ENCODE measurements around the gene COL6A5.

COL6A5 gene

DNA sequence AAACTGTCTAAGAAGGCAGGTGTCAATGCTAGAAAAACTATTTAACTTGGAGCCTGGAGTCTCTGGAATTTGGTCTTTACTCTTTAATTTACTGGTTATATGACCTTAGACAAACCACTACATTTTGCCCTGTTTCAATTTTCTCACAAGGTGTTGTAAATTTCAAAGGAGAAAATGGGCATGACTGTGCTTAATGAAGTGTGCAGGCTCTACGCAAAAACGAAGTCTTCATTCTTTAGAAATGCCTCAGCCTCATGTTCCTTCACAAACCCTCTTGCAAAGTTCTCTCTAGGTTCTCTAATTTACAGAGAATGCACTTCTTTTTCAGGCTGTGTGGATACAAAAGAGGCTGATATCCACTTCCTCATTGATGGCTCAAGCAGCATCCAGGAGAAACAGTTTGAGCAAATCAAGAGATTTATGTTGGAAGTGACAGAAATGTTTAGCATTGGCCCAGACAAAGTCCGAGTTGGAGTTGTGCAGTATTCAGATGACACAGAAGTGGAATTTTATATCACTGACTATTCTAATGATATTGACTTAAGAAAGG, 39.1 kb downstream of the COL6A5 start:
- TF ChIP-seq, protein P1, sequence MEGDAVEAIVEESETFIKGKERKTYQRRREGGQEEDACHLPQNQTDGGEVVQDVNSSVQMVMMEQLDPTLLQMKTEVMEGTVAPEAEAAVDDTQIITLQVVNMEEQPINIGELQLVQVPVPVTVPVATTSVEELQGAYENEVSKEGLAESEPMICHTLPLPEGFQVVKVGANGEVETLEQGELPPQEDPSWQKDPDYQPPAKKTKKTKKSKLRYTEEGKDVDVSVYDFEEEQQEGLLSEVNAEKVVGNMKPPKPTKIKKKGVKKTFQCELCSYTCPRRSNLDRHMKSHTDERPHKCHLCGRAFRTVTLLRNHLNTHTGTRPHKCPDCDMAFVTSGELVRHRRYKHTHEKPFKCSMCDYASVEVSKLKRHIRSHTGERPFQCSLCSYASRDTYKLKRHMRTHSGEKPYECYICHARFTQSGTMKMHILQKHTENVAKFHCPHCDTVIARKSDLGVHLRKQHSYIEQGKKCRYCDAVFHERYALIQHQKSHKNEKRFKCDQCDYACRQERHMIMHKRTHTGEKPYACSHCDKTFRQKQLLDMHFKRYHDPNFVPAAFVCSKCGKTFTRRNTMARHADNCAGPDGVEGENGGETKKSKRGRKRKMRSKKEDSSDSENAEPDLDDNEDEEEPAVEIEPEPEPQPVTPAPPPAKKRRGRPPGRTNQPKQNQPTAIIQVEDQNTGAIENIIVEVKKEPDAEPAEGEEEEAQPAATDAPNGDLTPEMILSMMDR (IDR thresholded peaks at IDR 0.05; ENCODE audit: low read depth, low read length): no peak
- no peak for DNase-seq (ENCODE audit: low read depth in 2 of 2)
- H3K4me3 ChIP-seq (replicated peaks in 1 of 2; ENCODE audit: low read depth in 2 of 2, low read length in 2 of 2): no peak overlapping the region

- peak; percentile 36 to 52 for DNase-seq (ENCODE audit: low read depth in 2 of 2)
- TF ChIP-seq, protein P1 (IDR thresholded peaks at IDR 0.05; ENCODE audit: low read depth, low read length): no peak
- no peak overlapping the region for H3K4me3 ChIP-seq (replicated peaks in 1 of 2; ENCODE audit: low read depth in 2 of 2, low read length in 2 of 2)
These were observed 41.3 kb downstream of the COL6A5 start for GRCh38 chr3:130386604-130387263.

GRCh38 chr3:130389743-130390478, 44.4 kb downstream of the COL6A5 start:
- DNase-seq (ENCODE audit: low read depth in 2 of 2): no peak
- TF ChIP-seq, protein P1 (IDR thresholded peaks at IDR 0.05; ENCODE audit: low read depth, low read length): no peak

GRCh38 chr3:130392266-130392665, 46.8 kb downstream of the COL6A5 start:
- TF ChIP-seq, protein P1 (IDR thresholded peaks at IDR 0.05; ENCODE audit: low read depth, low read length): no peak
- DNase-seq (ENCODE audit: low read depth in 2 of 2): no peak
- H3K4me3 ChIP-seq (replicated peaks in 1 of 2; ENCODE audit: low read depth in 2 of 2, low read length in 2 of 2): no peak overlapping the region

More at GRCh38 chr3:130389743-130390478, 44.4 kb downstream of the COL6A5 start:
- H3K4me3 ChIP-seq (replicated peaks in 1 of 2; ENCODE audit: low read depth in 2 of 2, low read length in 2 of 2): no peak overlapping the region

DNA sequence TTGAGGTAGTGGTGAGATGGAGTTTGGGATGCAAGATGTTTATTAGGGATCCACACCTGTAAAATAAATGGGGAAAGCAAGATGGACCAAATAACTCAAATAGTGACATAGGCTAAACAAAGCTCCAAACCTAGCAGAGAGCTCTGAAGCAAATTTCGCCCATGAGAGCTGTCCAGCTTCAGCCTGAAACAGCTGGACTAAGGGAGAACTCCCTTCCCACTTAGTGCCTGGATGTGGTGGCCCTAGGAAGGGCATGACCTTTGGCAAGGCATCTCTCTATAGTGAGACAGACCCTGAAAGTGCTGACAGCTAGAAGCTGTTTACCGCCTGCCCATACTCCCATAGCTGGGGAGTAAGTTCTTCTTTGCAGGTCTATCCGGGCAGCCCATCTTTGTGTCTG, 48.1 kb downstream of the COL6A5 start:
- TF ChIP-seq, protein P1 (IDR thresholded peaks at IDR 0.05; ENCODE audit: low read depth, low read length): no peak
- H3K4me3 ChIP-seq (replicated peaks in 1 of 2; ENCODE audit: low read depth in 2 of 2, low read length in 2 of 2): no peak overlapping the region
- no peak for DNase-seq (ENCODE audit: low read depth in 2 of 2)

GRCh38 chr3:130395331-130395730, 49.9 kb downstream of the COL6A5 start:
- peak in 1 of 2 donors; percentile 2 for DNase-seq (ENCODE audit: low read depth in 2 of 2)
- H3K4me3 ChIP-seq (replicated peaks in 1 of 2; ENCODE audit: low read depth in 2 of 2, low read length in 2 of 2): no peak overlapping the region
- TF ChIP-seq, protein P1 (IDR thresholded peaks at IDR 0.05; ENCODE audit: low read depth, low read length): no peak

All from cardiac fibroblast (primary cell).